Activated T-cell treated with anti-CD3 and anti-CD28 coated beads, Interleukin-2, amount 50 U/mL, for 72 hours (primary cell): ENCODE measurements around the gene CCDC85C. TPM values are rescaled to one million over a fixed set of nuclear protein-coding genes. Genes with fewer than 3 reads are reported as not detected.
"Not testable (repeated sequence)": the region's sequence is repeated elsewhere in the genome, so short reads cannot be mapped to it uniquely, and the experiment has no call there.

Experiments used
- ATAC-seq, 2 donors: fragments of 150-1000 bp; cut with Tn5 transposase; replicated peaks in 1 of 2; 2 replicates each; pipeline ENCODE4 v1.10.0; 2021; ENCODE audit warnings: moderate library complexity in 2 of 2, mild to moderate bottlenecking in 1 of 2
- DNase-seq, 2 donors: peaks; one replicate each; pipeline ENCODE4 v3.0.0; 2021 to 2022; ENCODE audit warnings: mixed read lengths in 1 of 2
- H3K27ac Mint-ChIP-seq: one replicate; pipeline ENCODE4 v1.8.0; 2022; ENCODE audit warnings: mild to moderate bottlenecking, moderate library complexity, mixed read lengths
- H3K27me3 Mint-ChIP-seq: one replicate; pipeline ENCODE4 v1.8.0; 2022; ENCODE audit warnings: low read depth, mixed read lengths
- H3K36me3 Mint-ChIP-seq, 2 donors: one replicate each; pipeline ENCODE4 v1.8.0; 2022; ENCODE audit warnings: mixed read lengths in 2 of 2, mild to moderate bottlenecking in 1 of 2; ENCODE audit not compliant: insufficient read depth in 2 of 2
- H3K4me1 Mint-ChIP-seq: one replicate; pipeline ENCODE4 v1.8.0; 2022; ENCODE audit warnings: low read depth, mixed read lengths
- H3K4me3 Mint-ChIP-seq, 2 donors: one replicate each; pipeline ENCODE4 v1.8.0; 2022; ENCODE audit warnings: mild to moderate bottlenecking in 2 of 2, mixed read lengths in 2 of 2, moderate library complexity in 2 of 2
- H3K9me3 Mint-ChIP-seq, 2 donors: one replicate each; pipeline ENCODE4 v1.8.0; 2022; ENCODE audit warnings: mixed read lengths in 2 of 2
- total RNA-seq, 2 donors: library from RNA; stranded (reverse); gene quantifications; one replicate each; pipeline ENCODE4 v1.2.3, GENCODE V29; 2022

The CCDC85C gene
- total RNA-seq, 2 donors from 2014 or later: 10.1 to 11.3 TPM

GRCh38 chr14:99642771-99643170 lies 38.8 kb upstream of the CCDC85C start:
- not testable (repeated sequence) for DNase-seq, H3K27ac Mint-ChIP-seq, H3K4me1 Mint-ChIP-seq, H3K9me3 Mint-ChIP-seq, ATAC-seq, H3K4me3 Mint-ChIP-seq, H3K36me3 Mint-ChIP-seq
- H3K27me3 Mint-ChIP-seq: peaks cover 24% of the 10 kb centered on the region

GRCh38 chr14:99637624-99638023 lies 33.6 kb upstream of the CCDC85C start:
- ATAC-seq (no peak), DNase-seq (no peak)
- no peak overlapping the region for H3K27ac Mint-ChIP-seq
- no peaks in the 10 kb centered on the region for H3K9me3 Mint-ChIP-seq
- no peak overlapping the region for H3K4me3 Mint-ChIP-seq
- H3K4me1 Mint-ChIP-seq: no peaks in the 10 kb centered on the region
- H3K27me3 Mint-ChIP-seq: no peaks in the 10 kb centered on the region
- H3K36me3 Mint-ChIP-seq: no peaks in the 10 kb centered on the region

GRCh38 chr14:99636487-99636886 lies 32.5 kb upstream of the CCDC85C start:
- Mint-ChIP-seq H3K9me3 (no peaks in the 10 kb centered on the region), H3K27me3 (no peaks in the 10 kb centered on the region), H3K4me3 (no peak overlapping the region), H3K36me3 (no peaks in the 10 kb centered on the region), H3K4me1 (no peaks in the 10 kb centered on the region), H3K27ac (no peak overlapping the region)
- DNase-seq (no peak), ATAC-seq (no peak)

- H3K4me3 Mint-ChIP-seq: no peak overlapping the region
- H3K27me3 Mint-ChIP-seq: no peaks in the 10 kb centered on the region
- H3K27ac Mint-ChIP-seq: no peak overlapping the region
- DNase-seq (no peak), ATAC-seq (no peak)
- H3K36me3 Mint-ChIP-seq: no peaks in the 10 kb centered on the region
- H3K9me3 Mint-ChIP-seq: no peaks in the 10 kb centered on the region
- H3K4me1 Mint-ChIP-seq: no peaks in the 10 kb centered on the region
Measured at GRCh38 chr14:99635116-99635515, 31.1 kb upstream of the CCDC85C start.

GRCh38 chr14:99634443-99634842 lies 30.4 kb upstream of the CCDC85C start:
- no peak for DNase-seq
- Mint-ChIP-seq H3K36me3 (no peaks in the 10 kb centered on the region), H3K4me3 (no peak overlapping the region), H3K27me3 (no peaks in the 10 kb centered on the region), H3K27ac (no peak overlapping the region), H3K9me3 (no peaks in the 10 kb centered on the region), H3K4me1 (no peaks in the 10 kb centered on the region)
- ATAC-seq: no peak

- no peaks in the 10 kb centered on the region for H3K27me3 Mint-ChIP-seq
- ATAC-seq (no peak), DNase-seq (no peak)
- H3K4me3 Mint-ChIP-seq: no peak overlapping the region
- H3K4me1 Mint-ChIP-seq: peaks cover 2% of the 10 kb centered on the region
- H3K27ac Mint-ChIP-seq: no peak overlapping the region
- no peaks in the 10 kb centered on the region for H3K36me3 Mint-ChIP-seq
- no peaks in the 10 kb centered on the region for H3K9me3 Mint-ChIP-seq
Measured at GRCh38 chr14:99633918-99634317, 29.9 kb upstream of the CCDC85C start.

- Mint-ChIP-seq H3K27ac (no peak overlapping the region), H3K4me3 (no peak overlapping the region), H3K36me3 (no peaks in the 10 kb centered on the region), H3K4me1 (peaks cover 3% of the 10 kb centered on the region), H3K27me3 (no peaks in the 10 kb centered on the region), H3K9me3 (no peaks in the 10 kb centered on the region)
- ATAC-seq (no peak), DNase-seq (no peak)
Measured at GRCh38 chr14:99633141-99633540, 29.1 kb upstream of the CCDC85C start.

GRCh38 chr14:99632410-99633035 lies 28.5 kb upstream of the CCDC85C start:
- Mint-ChIP-seq H3K36me3 (no peaks in the 10 kb centered on the region), H3K4me1 (peaks cover 3% of the 10 kb centered on the region), H3K9me3 (no peaks in the 10 kb centered on the region), H3K27ac (no peak overlapping the region), H3K27me3 (peaks cover 1% of the 10 kb centered on the region), H3K4me3 (no peak overlapping the region)
- DNase-seq (no peak), ATAC-seq (no peak)

GRCh38 chr14:99630202-99630601 lies 26.2 kb upstream of the CCDC85C start:
- Mint-ChIP-seq H3K27me3 (peaks cover 10% of the 10 kb centered on the region), H3K27ac (no peak overlapping the region), H3K4me3 (no peak overlapping the region), H3K36me3 (no peaks in the 10 kb centered on the region), H3K4me1 (peaks cover 3% of the 10 kb centered on the region), H3K9me3 (no peaks in the 10 kb centered on the region)
- no peak for ATAC-seq
- no peak for DNase-seq

GRCh38 chr14:99628887-99629618 lies 25.0 kb upstream of the CCDC85C start:
- peaks cover 14% of the 10 kb centered on the region for H3K27me3 Mint-ChIP-seq
- H3K9me3 Mint-ChIP-seq: no peaks in the 10 kb centered on the region
- H3K4me1 Mint-ChIP-seq: peaks cover 3% of the 10 kb centered on the region
- ATAC-seq (peak; percentile 89), DNase-seq (peak; percentile 69 to 77)
- no peak overlapping the region for H3K27ac Mint-ChIP-seq
- no peaks in the 10 kb centered on the region for H3K36me3 Mint-ChIP-seq
- no peak overlapping the region for H3K4me3 Mint-ChIP-seq

GRCh38 chr14:99627510-99628381 lies 23.7 kb upstream of the CCDC85C start:
- DNase-seq (no peak), ATAC-seq (no peak)
- Mint-ChIP-seq H3K9me3 (no peaks in the 10 kb centered on the region), H3K27ac (no peak overlapping the region), H3K4me3 (no peak overlapping the region), H3K4me1 (peaks cover 3% of the 10 kb centered on the region), H3K36me3 (no peaks in the 10 kb centered on the region), H3K27me3 (peaks cover 21% of the 10 kb centered on the region)

GRCh38 chr14:99627100-99627499 lies 23.1 kb upstream of the CCDC85C start:
- no peak for ATAC-seq
- no peaks in the 10 kb centered on the region for H3K9me3 Mint-ChIP-seq
- H3K27me3 Mint-ChIP-seq: peaks cover 26% of the 10 kb centered on the region
- peaks cover 3% of the 10 kb centered on the region for H3K4me1 Mint-ChIP-seq
- no peak overlapping the region for H3K27ac Mint-ChIP-seq
- no peak overlapping the region for H3K4me3 Mint-ChIP-seq
- DNase-seq: no peak
- no peaks in the 10 kb centered on the region for H3K36me3 Mint-ChIP-seq

- Mint-ChIP-seq H3K9me3 (no peaks in the 10 kb centered on the region), H3K27me3 (peaks cover 26% of the 10 kb centered on the region), H3K4me1 (peaks cover 3% of the 10 kb centered on the region), H3K4me3 (no peak overlapping the region), H3K36me3 (no peaks in the 10 kb centered on the region), H3K27ac (no peak overlapping the region)
- ATAC-seq (no peak), DNase-seq (no peak)
Measured at GRCh38 chr14:99626041-99626648, 22.1 kb upstream of the CCDC85C start.
